ENCODE data around the gene PCDHB7. TPM values are rescaled to one million over a fixed set of nuclear protein-coding genes. Genes with fewer than 3 reads are reported as not detected.
"Not testable (repeated sequence)": the region's sequence is repeated elsewhere in the genome, so short reads cannot be mapped to it uniquely, and the experiment has no call there.

Gene PCDHB7
- under 1 TPM; 0.19 to 0.59 (median 0.34) TPM for total RNA-seq
- polyA plus RNA-seq, result under 1 TPM; 0.08 to 0.18 (median 0.16) TPM
- long read RNA-seq, donor 1, result 0 reads
- long read RNA-seq, donor 2, result 0 reads

DNA sequence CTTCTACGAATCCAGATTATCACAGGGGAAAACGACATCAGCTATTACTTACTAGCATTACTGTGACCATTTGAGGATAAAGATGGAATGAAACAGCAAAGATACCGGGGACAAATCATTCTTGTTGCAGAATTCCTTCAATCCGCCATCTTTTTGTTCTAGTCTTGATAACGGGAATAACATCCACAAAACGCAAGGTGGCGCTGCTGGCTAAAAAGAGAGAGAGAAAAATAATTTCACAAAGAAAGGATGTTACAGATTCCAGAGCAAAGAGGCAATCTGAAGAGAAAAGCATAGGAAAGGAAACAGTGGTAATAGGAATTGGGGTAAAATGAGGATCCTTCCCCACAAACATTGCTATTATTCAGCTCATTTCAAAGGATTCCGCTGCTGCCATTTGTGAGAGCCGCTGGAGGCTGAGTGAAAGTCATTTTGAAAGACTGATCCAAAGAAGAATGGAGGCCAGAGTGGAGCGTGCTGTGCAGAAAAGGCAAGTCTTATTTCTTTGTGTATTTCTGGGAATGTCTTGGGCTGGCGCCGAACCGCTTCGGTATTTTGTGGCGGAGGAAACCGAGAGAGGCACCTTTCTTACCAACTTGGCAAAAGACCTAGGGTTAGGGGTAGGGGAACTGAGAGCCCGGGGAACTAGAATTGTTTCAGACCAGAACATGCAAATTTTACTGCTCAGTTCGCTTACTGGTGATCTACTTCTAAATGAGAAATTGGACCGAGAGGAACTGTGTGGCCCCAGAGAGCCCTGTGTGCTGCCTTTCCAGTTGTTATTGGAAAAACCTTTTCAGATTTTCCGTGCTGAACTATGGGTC is at the start of gene PCDHB7:
PCDHB7 (plus strand) TSS at position 264 of the 824 bp plus-strand sequence; CDS start at position 456, 192 bp downstream.
- Histone ChIP-seq H3K4me3 (peak within 1 kb of the TSS; percentile 31), H3K4me1 (no peaks in the 10 kb centered on the region), H3K27ac (no peak within 1 kb of the TSS), H3K27me3 (ENCODE audit: insufficient read depth in 3 of 3, low read length in 2 of 3) (peaks cover 0 to 40% (median 7%) of the 10 kb centered on the region in 3 donors), H3K36me3 (ENCODE audit: insufficient read depth in 1 of 2, low read depth in 1 of 2) (no peaks in the 10 kb centered on the region), H3K9me3 (peaks cover 2% of the 10 kb centered on the region)
- 17 to 31% (median 26%) methylated on average over 20 of the region's 20 CpGs for WGBS, 3 donors
- DNase-seq (no peak), ATAC-seq (no peak)
- TF ChIP-seq, protein P1, sequence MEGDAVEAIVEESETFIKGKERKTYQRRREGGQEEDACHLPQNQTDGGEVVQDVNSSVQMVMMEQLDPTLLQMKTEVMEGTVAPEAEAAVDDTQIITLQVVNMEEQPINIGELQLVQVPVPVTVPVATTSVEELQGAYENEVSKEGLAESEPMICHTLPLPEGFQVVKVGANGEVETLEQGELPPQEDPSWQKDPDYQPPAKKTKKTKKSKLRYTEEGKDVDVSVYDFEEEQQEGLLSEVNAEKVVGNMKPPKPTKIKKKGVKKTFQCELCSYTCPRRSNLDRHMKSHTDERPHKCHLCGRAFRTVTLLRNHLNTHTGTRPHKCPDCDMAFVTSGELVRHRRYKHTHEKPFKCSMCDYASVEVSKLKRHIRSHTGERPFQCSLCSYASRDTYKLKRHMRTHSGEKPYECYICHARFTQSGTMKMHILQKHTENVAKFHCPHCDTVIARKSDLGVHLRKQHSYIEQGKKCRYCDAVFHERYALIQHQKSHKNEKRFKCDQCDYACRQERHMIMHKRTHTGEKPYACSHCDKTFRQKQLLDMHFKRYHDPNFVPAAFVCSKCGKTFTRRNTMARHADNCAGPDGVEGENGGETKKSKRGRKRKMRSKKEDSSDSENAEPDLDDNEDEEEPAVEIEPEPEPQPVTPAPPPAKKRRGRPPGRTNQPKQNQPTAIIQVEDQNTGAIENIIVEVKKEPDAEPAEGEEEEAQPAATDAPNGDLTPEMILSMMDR (IDR thresholded peaks at IDR 0.05), result peak; percentile 32
- intact Hi-C loops (cut with DNase I), result no loop called here

DNA sequence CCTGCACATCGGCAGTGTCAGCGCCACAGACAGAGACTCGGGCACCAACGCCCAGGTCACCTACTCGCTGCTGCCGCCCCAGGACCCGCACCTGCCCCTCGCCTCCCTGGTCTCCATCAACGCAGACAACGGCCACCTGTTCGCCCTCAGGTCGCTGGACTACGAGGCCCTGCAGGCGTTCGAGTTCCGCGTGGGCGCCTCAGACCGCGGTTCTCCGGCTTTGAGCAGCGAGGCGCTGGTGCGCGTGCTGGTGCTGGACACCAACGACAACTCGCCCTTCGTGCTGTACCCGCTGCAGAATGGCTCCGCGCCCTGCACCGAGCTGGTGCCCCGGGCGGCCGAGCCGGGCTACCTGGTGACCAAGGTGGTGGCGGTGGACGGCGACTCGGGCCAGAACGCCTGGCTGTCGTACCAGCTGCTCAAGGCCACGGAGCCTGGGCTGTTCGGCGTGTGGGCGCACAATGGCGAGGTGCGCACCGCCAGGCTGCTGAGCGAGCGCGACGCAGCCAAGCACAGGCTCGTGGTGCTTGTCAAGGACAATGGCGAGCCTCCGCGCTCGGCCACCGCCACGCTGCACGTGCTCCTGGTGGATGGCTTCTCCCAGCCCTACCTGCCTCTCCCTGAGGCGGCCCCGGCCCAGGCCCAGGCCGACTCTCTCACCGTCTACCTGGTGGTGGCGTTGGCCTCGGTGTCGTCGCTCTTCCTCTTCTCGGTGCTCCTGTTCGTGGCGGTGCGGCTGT is 48.9 kb upstream of the PCDHB7 start:
- not testable (repeated sequence) for DNase-seq; H3K9me3 ChIP-seq; H3K27ac ChIP-seq; ATAC-seq; H3K4me1 ChIP-seq; H3K4me3 ChIP-seq; H3K36me3 ChIP-seq (ENCODE audit: insufficient read depth in 1 of 2, low read depth in 1 of 2); H3K27me3 ChIP-seq (ENCODE audit: insufficient read depth in 3 of 3, low read length in 2 of 3)
- 35 to 41% (median 38%) methylated on average over 38 to 59 of the region's 73 CpGs for WGBS, 3 donors
- intact Hi-C loops (cut with DNase I), result loop anchor here in 1 of 2 donors (10.0 kb wide), 1 partner anchor 201 kb away; the partner anchor contains the start of gene TAF7

DNA sequence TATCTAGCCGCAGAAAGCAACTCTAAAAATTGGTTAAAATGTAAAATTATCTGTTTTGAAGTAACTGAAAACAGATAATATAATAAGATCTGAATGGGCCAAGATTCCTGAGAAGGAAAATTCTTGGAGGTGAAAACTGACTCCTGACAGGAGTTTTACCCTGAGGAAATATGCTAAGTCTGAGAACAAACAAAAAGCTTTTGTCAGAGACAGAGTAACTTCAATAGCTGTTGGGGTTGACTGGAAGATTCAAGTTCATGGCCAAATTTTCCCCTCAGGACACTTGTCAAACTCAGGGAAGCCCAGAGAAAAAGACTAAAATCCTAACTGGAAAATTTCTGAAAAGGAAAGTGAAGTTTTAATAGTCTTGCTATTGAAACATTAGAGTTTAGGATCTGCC is 45.1 kb upstream of the PCDHB7 start:
- no peak overlapping the region for H3K4me3 ChIP-seq
- H3K4me1 ChIP-seq, result no peaks in the 10 kb centered on the region
- intact Hi-C loops (cut with DNase I), result loop anchor here in 1 of 2 donors (10.0 kb wide), 1 partner anchor 197 kb away; the partner anchor contains the start of gene TAF7
- H3K9me3 ChIP-seq, result no peaks in the 10 kb centered on the region
- TF ChIP-seq, protein P1 (IDR thresholded peaks at IDR 0.05), result no peak
- H3K36me3 ChIP-seq (ENCODE audit: insufficient read depth in 1 of 2, low read depth in 1 of 2), result no peaks in the 10 kb centered on the region
- H3K27me3 ChIP-seq (ENCODE audit: insufficient read depth in 3 of 3, low read length in 2 of 3), result no peaks in the 10 kb centered on the region
- 83 to 90% (median 86%) methylated on average over 1 of the region's 1 CpG for WGBS, 3 donors
- DNase-seq (no peak), ATAC-seq (no peak)
- no peak overlapping the region for H3K27ac ChIP-seq

DNA sequence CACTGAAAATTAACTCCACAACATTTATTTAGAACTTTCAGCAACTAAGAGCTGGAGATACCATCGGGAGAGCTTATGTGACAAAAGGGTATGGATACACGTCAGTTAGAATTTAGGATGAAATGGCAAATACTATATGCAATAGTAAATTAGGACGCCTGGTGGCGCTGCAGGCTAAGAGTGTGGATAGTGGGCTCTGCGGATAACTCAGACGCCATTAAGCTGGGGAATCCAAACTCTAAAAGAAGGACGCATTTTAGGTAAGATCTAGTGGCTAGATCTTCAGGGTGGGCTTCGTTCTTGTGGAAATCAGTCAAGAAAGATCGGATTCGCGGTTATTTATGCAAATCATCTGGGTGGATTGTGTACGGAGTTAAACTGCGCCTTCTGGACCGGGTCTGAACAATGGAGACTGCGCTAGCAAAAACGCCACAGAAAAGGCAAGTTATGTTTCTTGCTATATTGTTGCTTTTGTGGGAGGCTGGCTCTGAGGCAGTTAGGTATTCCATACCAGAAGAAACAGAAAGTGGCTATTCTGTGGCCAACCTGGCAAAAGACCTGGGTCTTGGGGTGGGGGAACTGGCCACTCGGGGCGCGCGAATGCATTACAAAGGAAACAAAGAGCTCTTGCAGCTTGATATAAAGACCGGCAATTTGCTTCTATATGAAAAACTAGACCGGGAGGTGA is 37.3 kb upstream of the PCDHB7 start, which contains the start of gene PCDHB5:
PCDHB5 (plus strand) TSS at position 177 of the 688 bp plus-strand sequence; CDS start at position 406, 229 bp downstream.
- Histone ChIP-seq H3K4me1 (no peaks in the 10 kb centered on the region), H3K4me3 (peak within 1 kb of the TSS; percentile 63), H3K36me3 (ENCODE audit: insufficient read depth in 1 of 2, low read depth in 1 of 2) (no peaks in the 10 kb centered on the region), H3K27me3 (ENCODE audit: insufficient read depth in 3 of 3, low read length in 2 of 3) (no peaks in the 10 kb centered on the region), H3K9me3 (peaks cover 24% of the 10 kb centered on the region), H3K27ac (no peak within 1 kb of the TSS)
- WGBS, 3 donors, result 13 to 18% (median 15%) methylated on average over 22 of the region's 22 CpGs
- ATAC-seq (peak; percentile 49 to 81 (median 62)), DNase-seq (no peak)
- intact Hi-C loops (cut with DNase I), result no loop called here
- TF ChIP-seq, protein P1 (IDR thresholded peaks at IDR 0.05), result peak; percentile 33
